ENCODE measurements around the gene IL17D.
"Not testable (repeated sequence)": the region's sequence is repeated elsewhere in the genome, so short reads cannot be mapped to it uniquely, and the experiment has no call there.

Gene IL17D

GRCh38 chr13:20715330-20715712 lies 11.8 kb downstream of the IL17D start:
- in situ Hi-C loops (cut with MboI; ENCODE audit: low pct_unique_long_range_greater_than_20kb, low sequenced_read_pairs): no loop called here
- DNase-seq: no peak

GRCh38 chr13:20716951-20717350 lies 13.5 kb downstream of the IL17D start:
- in situ Hi-C loops (cut with MboI; ENCODE audit: low pct_unique_long_range_greater_than_20kb, low sequenced_read_pairs): no loop called here

GRCh38 chr13:20717581-20718542 lies 14.4 kb downstream of the IL17D start:
- in situ Hi-C loops (cut with MboI; ENCODE audit: low pct_unique_long_range_greater_than_20kb, low sequenced_read_pairs): no loop called here
- DNase-seq: no peak

More at GRCh38 chr13:20716951-20717350, 13.5 kb downstream of the IL17D start:
- DNase-seq: no peak

GRCh38 chr13:20718958-20719566 lies 15.6 kb downstream of the IL17D start:
- no peak for DNase-seq
- in situ Hi-C loops (cut with MboI; ENCODE audit: low pct_unique_long_range_greater_than_20kb, low sequenced_read_pairs): no loop called here

- DNase-seq: no peak
- in situ Hi-C loops (cut with MboI; ENCODE audit: low pct_unique_long_range_greater_than_20kb, low sequenced_read_pairs): no loop called here
These were observed 16.3 kb downstream of the IL17D start for GRCh38 chr13:20719783-20720182.

GRCh38 chr13:20720499-20720898 lies 17.0 kb downstream of the IL17D start:
- in situ Hi-C loops (cut with MboI; ENCODE audit: low pct_unique_long_range_greater_than_20kb, low sequenced_read_pairs): no loop called here
- no peak for DNase-seq

- DNase-seq: no peak
- in situ Hi-C loops (cut with MboI; ENCODE audit: low pct_unique_long_range_greater_than_20kb, low sequenced_read_pairs): no loop called here
These were observed 17.6 kb downstream of the IL17D start for GRCh38 chr13:20721058-20721453.

- no peak for DNase-seq
- in situ Hi-C loops (cut with MboI; ENCODE audit: low pct_unique_long_range_greater_than_20kb, low sequenced_read_pairs): no loop called here
These were observed 18.2 kb downstream of the IL17D start for GRCh38 chr13:20721454-20722357.

GRCh38 chr13:20727856-20728255 lies 24.4 kb downstream of the IL17D start:
- in situ Hi-C loops (cut with MboI; ENCODE audit: low pct_unique_long_range_greater_than_20kb, low sequenced_read_pairs): no loop called here
- DNase-seq: no peak

GRCh38 chr13:20728579-20729311 lies 25.2 kb downstream of the IL17D start:
- in situ Hi-C loops (cut with MboI; ENCODE audit: low pct_unique_long_range_greater_than_20kb, low sequenced_read_pairs): no loop called here
- no peak for DNase-seq

- DNase-seq: no peak
- in situ Hi-C loops (cut with MboI; ENCODE audit: low pct_unique_long_range_greater_than_20kb, low sequenced_read_pairs): no loop called here
These were observed 26.4 kb downstream of the IL17D start for GRCh38 chr13:20729633-20730585.

- in situ Hi-C loops (cut with MboI; ENCODE audit: low pct_unique_long_range_greater_than_20kb, low sequenced_read_pairs): no loop called here
- no peak for DNase-seq
These were observed 35.1 kb downstream of the IL17D start for GRCh38 chr13:20738616-20739015.

GRCh38 chr13:20740021-20740420 lies 36.5 kb downstream of the IL17D start:
- in situ Hi-C loops (cut with MboI; ENCODE audit: low pct_unique_long_range_greater_than_20kb, low sequenced_read_pairs): no loop called here

GRCh38 chr13:20743830-20744404 lies 40.4 kb downstream of the IL17D start:
- DNase-seq; in situ Hi-C loops (cut with MboI; ENCODE audit: low pct_unique_long_range_greater_than_20kb, low sequenced_read_pairs): not testable (repeated sequence)

More at GRCh38 chr13:20740021-20740420, 36.5 kb downstream of the IL17D start:
- no peak for DNase-seq

- in situ Hi-C loops (cut with MboI; ENCODE audit: low pct_unique_long_range_greater_than_20kb, low sequenced_read_pairs): no loop called here
- DNase-seq: no peak
These were observed 45.9 kb downstream of the IL17D start for GRCh38 chr13:20749377-20749776.

GRCh38 chr13:20754009-20754408 lies 50.5 kb downstream of the IL17D start:
- in situ Hi-C loops (cut with MboI; ENCODE audit: low pct_unique_long_range_greater_than_20kb, low sequenced_read_pairs): no loop called here
- no peak for DNase-seq

GRCh38 chr13:20760872-20761271 lies 57.4 kb downstream of the IL17D start:
- in situ Hi-C loops (cut with MboI; ENCODE audit: low pct_unique_long_range_greater_than_20kb, low sequenced_read_pairs): no loop called here
- DNase-seq: no peak

Data from KBM-7 (cell line).